ENCODE results near the gene HHIPL1. TPM values are rescaled to one million over a fixed set of nuclear protein-coding genes. Genes with fewer than 3 reads are reported as not detected.

The HHIPL1 gene
- total RNA-seq, 1 experiment from 2014 or later, result 2.6 TPM

DNA sequence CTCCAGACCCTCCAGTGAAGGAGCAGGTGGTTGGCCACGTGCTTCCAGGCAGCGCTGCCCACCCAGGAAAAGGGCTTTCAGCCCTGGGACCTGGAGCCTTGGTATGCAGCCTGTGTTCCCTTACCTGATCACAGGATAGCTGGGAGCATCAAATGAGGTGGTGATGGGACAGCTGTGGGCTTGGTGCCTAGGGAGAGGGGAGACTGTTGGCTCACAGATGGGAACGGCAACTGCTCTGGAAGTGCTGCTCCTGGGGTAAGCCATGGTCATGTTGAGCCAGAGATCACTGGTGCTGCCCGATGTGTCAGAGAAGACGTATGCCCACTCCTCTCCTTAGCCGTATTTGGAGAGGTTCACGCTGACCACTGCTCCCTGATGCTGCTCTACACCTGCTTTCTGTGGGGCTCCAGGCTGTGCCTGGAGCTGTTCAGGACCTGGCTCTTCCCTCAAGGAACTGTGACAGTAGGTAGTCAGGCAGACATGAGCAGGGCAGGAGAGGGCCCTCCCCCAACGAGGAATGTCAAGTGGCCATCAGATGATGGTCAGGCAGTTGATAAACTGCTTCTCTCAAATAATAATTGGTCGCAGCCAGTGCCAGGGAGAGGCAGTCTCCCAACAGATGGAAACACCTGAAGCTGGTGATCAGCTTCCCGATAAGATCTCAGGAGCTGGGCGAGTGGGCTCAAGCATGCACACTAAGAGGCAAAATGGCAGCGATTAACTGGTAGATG lies 36.3 kb downstream of the HHIPL1 start:
- no peak overlapping the region for H2BK12ac ChIP-seq (ENCODE audit: insufficient read length, low read depth, low read length)
- peaks cover 8% of the 10 kb centered on the region for H3K9me3 ChIP-seq (ENCODE audit: control insufficient read depth, low read depth, low read length)
- no peaks in the 10 kb centered on the region for H4K20me1 ChIP-seq (ENCODE audit: control insufficient read depth, insufficient read depth, insufficient read length)
- peaks cover 8% of the 10 kb centered on the region for H3K23me2 ChIP-seq (ENCODE audit: insufficient read length, low read depth, low read length, poor library complexity, severe bottlenecking)
- Mint-ChIP-seq H3K27ac (no peak overlapping the region), H3K27me3 (ENCODE audit: low read depth) (peaks cover 11% of the 10 kb centered on the region), H3K4me1 (peaks cover 14 to 16% of the 10 kb centered on the region in 2 experiments), H3K36me3 (ENCODE audit: insufficient read depth in 1 of 3, low read depth in 3 of 3) (peaks cover 3 to 10% (median 8%) of the 10 kb centered on the region in 3 experiments; a peak in 3 of 7 replicates), H3K9me3 (peaks cover 15 to 23% of the 10 kb centered on the region in 2 experiments; a peak in 4 of 5 replicates), H3K4me3 (peak overlapping the region in 1 of 2 experiments; percentile 58; a peak in 2 of 5 replicates)
- H2BK120ac ChIP-seq (ENCODE audit: low read depth, low read length, poor library complexity, severe bottlenecking), result no peak overlapping the region
- H3K27me3 ChIP-seq (ENCODE audit: insufficient read depth, low read length), result no peaks in the 10 kb centered on the region
- H3K79me1 ChIP-seq (ENCODE audit: insufficient read depth, low read depth, low read length, poor library complexity, severe bottlenecking), result no peaks in the 10 kb centered on the region
- H3K4me2 ChIP-seq (ENCODE audit: insufficient read depth, insufficient read length, low read length), result no peak overlapping the region
- H3K23ac ChIP-seq (ENCODE audit: insufficient read length, low read depth, low read length), result no peak overlapping the region
- no CpG with 5 or more reads among the region's 12 CpGs for WGBS (ENCODE audit: extremely low coverage, insufficient read length, low lambda C conversion rate)
- H3K27ac ChIP-seq (ENCODE audit: insufficient read length, low read depth, low read length), result no peak overlapping the region
- H3T11ph ChIP-seq (ENCODE audit: low read length), result no peak overlapping the region
- no peak overlapping the region for H2BK20ac ChIP-seq (ENCODE audit: low read depth, low read length, poor library complexity, severe bottlenecking)
- no peak overlapping the region for H2AFZ ChIP-seq (ENCODE audit: low read length)
- H3K4ac ChIP-seq (ENCODE audit: low read depth, low read length), result no peak overlapping the region
- H3K4me1 ChIP-seq (ENCODE audit: insufficient read depth, low read length), result no peaks in the 10 kb centered on the region
- no peak overlapping the region for H2AK5ac ChIP-seq (ENCODE audit: insufficient read length, low read length)
- DNase-seq, result peak; percentile 18
- H3K14ac ChIP-seq (ENCODE audit: insufficient read depth, low read length), result no peak overlapping the region
- H3K79me2 ChIP-seq (ENCODE audit: insufficient read depth, low read length), result no peaks in the 10 kb centered on the region
- no peak overlapping the region for H4K91ac ChIP-seq (ENCODE audit: insufficient read length, low read depth, low read length)
- H3K56ac ChIP-seq (ENCODE audit: insufficient read length, low read depth, low read length), result no peak overlapping the region
- no peak overlapping the region for H3K9ac ChIP-seq (ENCODE audit: extremely low read depth, insufficient read length, low read length)
- H2BK5ac ChIP-seq (ENCODE audit: insufficient read length, low read length), result no peak overlapping the region
- no peak overlapping the region for H4K5ac ChIP-seq (ENCODE audit: insufficient read length, low read depth, low read length)
- H3K18ac ChIP-seq (ENCODE audit: insufficient read length, low read depth, low read length), result no peak overlapping the region
- H2BK15ac ChIP-seq (ENCODE audit: low read depth, low read length), result no peak overlapping the region
- TF ChIP-seq, protein P1, sequence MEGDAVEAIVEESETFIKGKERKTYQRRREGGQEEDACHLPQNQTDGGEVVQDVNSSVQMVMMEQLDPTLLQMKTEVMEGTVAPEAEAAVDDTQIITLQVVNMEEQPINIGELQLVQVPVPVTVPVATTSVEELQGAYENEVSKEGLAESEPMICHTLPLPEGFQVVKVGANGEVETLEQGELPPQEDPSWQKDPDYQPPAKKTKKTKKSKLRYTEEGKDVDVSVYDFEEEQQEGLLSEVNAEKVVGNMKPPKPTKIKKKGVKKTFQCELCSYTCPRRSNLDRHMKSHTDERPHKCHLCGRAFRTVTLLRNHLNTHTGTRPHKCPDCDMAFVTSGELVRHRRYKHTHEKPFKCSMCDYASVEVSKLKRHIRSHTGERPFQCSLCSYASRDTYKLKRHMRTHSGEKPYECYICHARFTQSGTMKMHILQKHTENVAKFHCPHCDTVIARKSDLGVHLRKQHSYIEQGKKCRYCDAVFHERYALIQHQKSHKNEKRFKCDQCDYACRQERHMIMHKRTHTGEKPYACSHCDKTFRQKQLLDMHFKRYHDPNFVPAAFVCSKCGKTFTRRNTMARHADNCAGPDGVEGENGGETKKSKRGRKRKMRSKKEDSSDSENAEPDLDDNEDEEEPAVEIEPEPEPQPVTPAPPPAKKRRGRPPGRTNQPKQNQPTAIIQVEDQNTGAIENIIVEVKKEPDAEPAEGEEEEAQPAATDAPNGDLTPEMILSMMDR (conservative IDR thresholded peaks at IDR 0.05), result no peak
- H4K8ac ChIP-seq (replicated peaks; ENCODE audit: insufficient read length, low read depth, low read length), result no peak overlapping the region

Data from H9 (cell line).